Activated CD8-positive, alpha-beta memory T cell treated with anti-CD3 and anti-CD28 coated beads, Interleukin-2, amount 50 U/mL, for 24 hours (primary cell): ENCODE data around the gene MGMT.

Source experiments
- DNase-seq: peaks from one replicate; pipeline ENCODE4 v3.0.0-alpha.2; 2020; ENCODE audit errors: extremely low read depth

MGMT gene

GRCh38 chr10:129544205-129545202, 77.5 kb downstream of the MGMT start:
- DNase-seq: no peak

- DNase-seq: no peak
Observed at GRCh38 chr10:129545261-129545660, 78.2 kb downstream of the MGMT start.

GRCh38 chr10:129546106-129546505, 79.1 kb downstream of the MGMT start:
- no peak for DNase-seq

DNA sequence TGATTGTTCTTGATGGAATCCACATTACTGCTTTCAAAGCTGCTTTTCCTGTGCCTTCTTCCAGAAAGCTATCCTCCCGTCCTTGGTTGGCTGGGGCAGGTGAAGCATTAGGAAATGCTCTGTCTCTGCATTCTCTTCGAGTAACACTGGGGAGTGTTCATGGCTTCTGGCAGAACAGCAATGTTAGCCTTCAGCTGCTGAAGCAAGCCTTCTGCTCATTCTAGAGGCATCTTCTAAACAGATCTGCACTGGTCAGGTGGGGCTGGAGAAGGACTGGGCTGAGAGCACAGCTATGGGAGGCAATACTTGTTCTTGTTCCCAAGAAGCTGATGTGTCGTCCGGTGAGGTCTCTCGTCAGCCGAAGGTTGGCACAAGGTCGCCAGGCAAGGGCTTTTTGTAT, 80.6 kb downstream of the MGMT start:
- DNase-seq: no peak

DNA sequence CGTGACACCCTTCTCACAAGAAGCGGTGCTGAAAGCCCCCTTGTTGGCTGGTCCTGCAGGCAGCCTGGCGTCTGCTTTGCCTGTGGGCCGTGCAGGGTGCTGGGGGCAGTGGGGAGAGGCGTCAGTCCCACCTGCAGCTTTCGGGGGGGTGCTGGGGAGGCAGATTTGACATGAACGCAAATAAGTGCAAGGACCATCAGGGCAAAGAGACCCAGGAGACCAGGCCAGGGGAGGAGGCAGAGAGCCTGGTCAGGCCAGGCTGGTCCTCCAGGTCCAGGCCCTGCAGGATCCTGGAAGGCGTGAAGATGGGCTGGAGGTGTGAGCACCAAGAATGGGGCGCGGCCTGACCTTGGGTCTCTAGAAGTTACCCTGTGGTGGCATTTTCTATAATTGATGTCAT, 81.6 kb downstream of the MGMT start:
- DNase-seq: no peak

DNA sequence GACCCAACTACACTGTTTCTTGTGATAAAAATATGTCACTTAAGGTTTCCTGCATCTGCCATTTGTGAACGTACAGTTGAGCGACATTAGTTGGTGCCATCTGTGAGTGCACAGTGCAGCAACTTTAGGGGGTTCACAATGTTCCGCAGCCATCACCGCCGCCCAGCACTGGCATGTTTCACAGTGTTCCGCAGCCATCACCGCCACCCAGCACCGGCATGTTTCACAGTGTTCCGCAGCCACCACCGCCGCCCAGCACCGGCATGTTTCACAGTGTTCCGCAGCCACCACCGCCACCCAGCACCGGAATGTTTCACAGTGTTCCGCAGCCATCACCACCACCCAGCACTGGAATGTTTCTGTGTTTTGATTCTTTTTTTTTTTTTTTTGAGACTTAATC, 83.0 kb downstream of the MGMT start:
- DNase-seq: no peak

DNA sequence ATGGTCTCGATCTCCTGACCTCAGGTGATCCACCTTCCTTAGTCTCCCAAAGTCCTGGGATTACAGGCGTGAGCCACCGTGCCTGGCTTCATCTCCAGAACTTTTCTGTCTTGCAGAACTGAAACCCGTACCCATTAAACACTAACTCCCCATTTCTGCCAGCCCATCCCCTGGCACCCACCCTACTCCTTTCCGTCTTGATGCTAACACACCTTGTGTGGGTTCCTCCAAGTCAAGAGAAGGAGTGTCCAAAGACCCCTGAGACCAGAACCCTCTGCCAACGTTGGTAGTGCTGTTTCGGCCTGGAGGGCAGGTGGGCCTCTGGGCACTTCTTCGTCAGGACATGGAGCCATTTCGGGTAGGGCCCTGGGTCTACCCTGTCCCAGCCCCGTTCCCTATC, 83.6 kb downstream of the MGMT start:
- DNase-seq: no peak

GRCh38 chr10:129552119-129552518, 85.1 kb downstream of the MGMT start:
- DNase-seq: no peak

GRCh38 chr10:129553928-129554327, 86.9 kb downstream of the MGMT start:
- DNase-seq: no peak

DNA sequence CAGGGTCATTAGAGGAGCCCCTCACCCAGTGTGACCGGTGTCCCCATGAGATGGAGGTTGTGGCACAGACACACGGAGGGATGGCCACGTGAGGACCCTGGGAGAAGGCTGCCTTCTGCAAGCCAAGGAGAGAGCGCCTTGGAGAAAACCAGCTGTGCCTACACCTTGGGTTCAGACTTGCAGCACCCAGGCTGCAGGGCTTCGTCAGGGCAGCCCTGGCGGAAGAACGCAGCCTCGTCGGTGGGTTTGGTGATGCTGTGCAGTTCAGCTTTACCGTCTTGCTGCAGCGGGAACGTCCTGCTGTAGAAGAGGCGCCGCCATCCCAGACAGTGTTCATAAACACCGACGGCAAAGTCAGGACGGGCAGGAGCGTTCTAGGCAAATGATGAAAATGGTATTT, 89.3 kb downstream of the MGMT start:
- no peak for DNase-seq

- no peak for DNase-seq
Observed at GRCh38 chr10:129560361-129560760, 93.3 kb downstream of the MGMT start.

DNA sequence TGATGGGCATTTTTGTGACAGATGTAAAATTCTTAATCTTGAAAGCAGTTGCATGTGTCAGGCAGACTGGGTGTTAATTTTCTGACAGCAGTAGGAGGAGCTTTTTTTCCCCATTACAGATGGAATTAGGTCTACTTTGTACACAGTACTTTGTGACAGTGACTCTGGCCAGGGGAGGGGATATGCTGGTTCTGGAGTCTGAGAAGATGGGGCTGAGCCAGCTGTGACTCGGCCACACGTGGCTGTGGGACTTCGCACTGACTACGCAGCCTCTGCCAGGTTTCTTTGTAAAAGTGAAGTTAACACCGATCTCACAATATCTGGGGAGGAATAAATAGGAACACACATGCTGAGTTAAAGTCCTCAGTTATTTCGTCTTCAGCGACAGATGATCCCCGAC, 95.4 kb downstream of the MGMT start:
- no peak for DNase-seq

- no peak for DNase-seq
Observed at GRCh38 chr10:129564923-129565322, 97.9 kb downstream of the MGMT start.

DNA sequence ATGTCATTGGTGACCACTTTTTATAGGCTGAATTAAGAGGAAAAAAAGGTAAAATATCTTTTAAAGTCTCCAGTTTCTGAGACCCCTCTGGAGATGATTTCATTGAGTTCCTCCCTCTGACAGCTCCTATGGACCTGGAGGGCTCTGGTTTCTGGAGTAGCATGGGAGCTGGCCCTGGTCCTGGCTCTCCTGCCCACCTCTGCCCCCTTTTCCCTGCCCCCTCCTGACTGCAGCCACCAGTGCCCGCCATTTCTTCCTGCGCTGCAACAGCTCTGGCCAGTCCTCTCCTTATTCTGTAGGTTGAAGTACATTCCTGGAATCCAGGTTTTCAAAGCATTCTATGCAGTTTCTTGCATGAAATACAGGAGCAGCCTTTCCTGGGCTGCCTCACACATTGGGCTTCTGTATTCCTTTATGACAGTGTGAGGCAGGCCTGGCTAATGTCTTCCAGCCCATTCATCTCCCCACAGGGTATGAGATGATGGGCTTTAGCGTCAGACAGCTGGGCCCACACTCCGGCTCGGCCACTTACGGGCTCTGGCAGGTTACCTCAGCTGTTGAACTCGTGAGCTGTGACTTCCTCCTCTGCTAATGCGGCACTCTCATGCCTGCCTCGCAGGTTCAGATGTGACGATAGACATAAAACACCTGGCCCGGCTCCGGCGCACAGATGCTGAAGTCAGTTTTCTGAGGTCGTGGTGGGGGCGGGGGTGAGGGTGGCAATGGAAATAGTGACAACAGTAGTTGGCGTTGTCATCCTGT, 101.7 kb downstream of the MGMT start:
- no peak for DNase-seq

DNA sequence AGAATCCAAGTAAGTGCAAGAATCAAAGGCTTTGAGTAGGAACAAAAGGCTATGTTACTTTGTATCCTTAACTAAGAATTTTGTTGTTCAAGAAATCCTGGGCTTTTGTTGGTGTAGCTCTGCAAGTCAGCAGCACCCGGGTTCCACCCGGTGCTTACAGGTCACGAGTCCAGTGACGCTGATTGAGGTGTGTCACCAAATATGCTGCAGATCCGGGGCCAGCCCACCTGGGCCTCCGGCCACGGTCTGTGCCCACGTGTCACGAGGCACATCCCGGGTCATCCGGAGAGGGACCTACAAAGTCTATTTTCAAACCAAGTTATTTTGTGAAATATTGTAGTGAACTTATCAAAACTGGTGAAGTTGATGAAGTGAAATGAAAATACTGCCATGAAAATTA, 103.1 kb downstream of the MGMT start:
- DNase-seq: no peak

GRCh38 chr10:129579228-129579627, 112.2 kb downstream of the MGMT start:
- DNase-seq: no peak

GRCh38 chr10:129580010-129580409, 113.0 kb downstream of the MGMT start:
- DNase-seq: no peak

DNA sequence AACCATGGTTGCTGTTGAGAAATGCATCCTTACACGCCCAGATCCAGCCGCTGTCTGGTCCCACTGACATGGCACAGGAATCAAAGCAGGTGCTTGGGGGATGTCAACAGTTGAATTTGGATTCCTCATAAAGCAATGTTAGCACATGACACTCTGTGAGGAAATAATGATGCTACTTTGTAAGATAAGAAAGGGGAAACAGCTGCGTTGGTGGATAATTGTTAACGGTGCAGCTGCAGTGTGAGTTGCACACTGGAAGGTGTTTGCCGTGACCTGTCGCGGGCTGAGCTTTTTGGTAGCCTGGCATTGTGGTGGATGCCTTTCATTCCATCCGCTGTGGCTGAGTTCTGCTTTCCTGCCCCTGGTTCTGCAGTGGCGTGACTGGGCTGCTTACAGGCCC, 113.9 kb downstream of the MGMT start:
- no peak for DNase-seq

DNA sequence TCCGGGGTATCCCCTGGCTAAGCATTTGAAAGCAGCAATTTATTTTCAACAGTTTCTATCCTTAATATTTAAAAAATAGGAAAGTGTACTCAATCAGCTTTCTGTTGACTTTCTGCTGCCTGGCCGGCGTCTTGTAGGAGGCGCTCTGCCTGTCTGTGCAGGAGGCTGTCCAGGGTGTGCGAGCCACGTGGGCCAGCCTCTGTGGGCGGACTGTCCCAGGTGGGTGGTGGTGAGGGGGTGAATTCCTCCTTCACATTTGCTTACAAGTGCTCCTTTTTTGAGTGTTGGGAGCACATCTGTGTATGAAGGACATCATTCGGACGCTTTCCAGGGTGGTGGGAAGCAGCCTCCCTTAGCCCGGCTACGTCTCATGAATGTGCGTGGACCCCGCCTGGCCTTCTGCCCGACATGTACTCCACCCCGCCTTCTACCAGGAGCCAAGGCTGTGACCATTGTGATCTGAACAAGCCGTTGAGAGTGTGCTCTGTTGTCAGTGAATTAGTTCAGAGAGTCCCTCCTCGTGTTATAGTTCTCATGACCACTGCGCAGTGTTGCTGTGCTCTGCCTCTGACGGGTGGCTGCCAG, 114.9 kb downstream of the MGMT start:
- no peak for DNase-seq

DNA sequence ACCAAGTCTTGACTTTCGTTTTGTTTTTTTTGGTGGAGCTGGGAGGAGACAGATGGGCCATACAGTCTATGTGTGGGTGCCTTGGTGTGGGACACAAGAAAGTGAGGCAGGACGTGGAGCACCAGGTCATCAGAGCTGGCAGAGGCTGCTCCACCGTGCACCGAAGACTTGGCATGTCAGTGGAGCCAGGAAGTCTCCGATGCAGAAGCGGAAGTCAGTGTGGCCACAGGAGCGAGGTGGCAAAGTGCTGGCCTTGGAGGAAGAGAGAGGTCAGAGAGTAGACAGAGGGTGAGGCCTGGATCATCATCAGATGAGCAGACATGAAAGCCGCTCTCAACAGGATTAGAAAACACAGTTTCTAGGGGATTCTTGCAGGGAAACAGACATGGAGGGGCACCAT, 116.8 kb downstream of the MGMT start:
- DNase-seq: no peak

- DNase-seq: no peak
Observed at GRCh38 chr10:129586898-129587443, 119.9 kb downstream of the MGMT start.

GRCh38 chr10:129589546-129589945, 122.5 kb downstream of the MGMT start:
- no peak for DNase-seq
